Suprapubic skin (tissue), 3 donors: ENCODE measurements around the gene HMG20B.

Experiments
- CTCF ChIP-seq, 2 donors: fragments of 200-600 bp in 1 of 2; fragments of 450-650 bp in 1 of 2; sonication (generic) in 1 of 2; IDR thresholded peaks; one replicate each; pipeline ENCODE4 v1.5.1; 2016 to 2019; ENCODE audit warnings: antibody characterized with exemption in 2 of 2, mild to moderate bottlenecking in 1 of 2, moderate library complexity in 1 of 2
- EP300 ChIP-seq: sonication (generic); formaldehyde crosslinking; IDR thresholded peaks from one replicate; pipeline ENCODE4 v1.6.1; 2017; ENCODE audit warnings: antibody characterized with exemption
- POLR2A ChIP-seq, 2 donors: fragments of 450-650 bp; IDR thresholded peaks; one replicate each; pipeline ENCODE4 v1.6.1; 2017; ENCODE audit warnings: antibody characterized with exemption in 2 of 2, mild to moderate bottlenecking in 2 of 2, moderate library complexity in 2 of 2

DNA sequence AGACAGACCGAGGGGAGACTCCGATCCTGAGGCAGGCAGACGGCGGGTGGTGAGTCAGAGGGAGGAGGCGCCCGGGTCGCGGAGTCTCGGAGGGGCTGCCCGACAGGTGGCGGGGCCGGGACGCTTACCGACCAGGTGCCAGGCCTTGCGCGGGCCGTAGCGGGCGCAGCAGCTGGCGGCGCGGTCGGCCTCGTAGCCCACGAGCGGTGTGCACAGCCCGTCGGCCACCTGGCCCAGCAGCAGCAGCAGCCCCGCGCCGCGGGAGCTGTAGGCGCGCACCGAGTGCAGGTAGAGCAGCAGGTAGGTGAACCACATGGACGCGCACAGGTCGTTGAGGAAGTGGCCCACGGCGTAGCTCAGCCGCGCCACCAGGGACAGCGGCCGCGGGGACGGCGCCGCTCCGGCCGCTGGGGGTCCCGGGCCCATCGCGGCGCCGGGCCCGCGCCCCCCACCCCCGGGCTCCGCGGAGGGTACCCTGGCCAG is 15.7 kb upstream of the HMG20B start:
- TF ChIP-seq CTCF (IDR thresholded peaks at IDR 0.05) (no peak), POLR2A (IDR thresholded peaks at IDR 0.05) (no peak), EP300 (no peak)
